GM18505 (cell line): ENCODE measurements around the gene ZNF75A.

Experiments
- ATAC-seq: cut with Tn5 transposase; IDR thresholded peaks from one replicate; pipeline ENCODE4 v1.9.1; 2021; ENCODE audit not compliant: unreplicated experiment
- POLR2A ChIP-seq: IDR thresholded peaks from 4 replicates; pipeline ENCODE4 v1.6.1; 2011; ENCODE audit warnings: borderline replicate concordance; ENCODE audit not compliant: insufficient read depth, insufficient read length; ENCODE audit errors: extremely low read depth

The ZNF75A gene

GRCh38 chr16:3311496-3311895 lies 6.2 kb downstream of the ZNF75A start:
- no peak for TF ChIP-seq POLR2A
- no peak for ATAC-seq

GRCh38 chr16:3317315-3317999 lies 12.2 kb downstream of the ZNF75A start:
- TF ChIP-seq POLR2A = no peak
- no peak for ATAC-seq

GRCh38 chr16:3321816-3322215 lies 16.5 kb downstream of the ZNF75A start:
- TF ChIP-seq POLR2A = no peak
- ATAC-seq = no peak

- no peak for ATAC-seq
- no peak for TF ChIP-seq POLR2A
Measured at GRCh38 chr16:3327514-3327913, 22.2 kb downstream of the ZNF75A start.

- no peak for TF ChIP-seq POLR2A
- no peak for ATAC-seq
Measured at GRCh38 chr16:3328104-3328503, 22.8 kb downstream of the ZNF75A start.

- ATAC-seq = no peak
- TF ChIP-seq POLR2A = no peak
Measured at GRCh38 chr16:3328643-3329042, 23.3 kb downstream of the ZNF75A start.

- ATAC-seq = no peak
- TF ChIP-seq POLR2A = no peak
Measured at GRCh38 chr16:3346041-3346440, 40.7 kb downstream of the ZNF75A start.

GRCh38 chr16:3347586-3347985 lies 42.3 kb downstream of the ZNF75A start:
- TF ChIP-seq POLR2A = no peak
- no peak for ATAC-seq

GRCh38 chr16:3348547-3349167 lies 43.4 kb downstream of the ZNF75A start:
- no peak for TF ChIP-seq POLR2A
- no peak for ATAC-seq

GRCh38 chr16:3349175-3349574 lies 43.9 kb downstream of the ZNF75A start:
- TF ChIP-seq POLR2A = no peak
- no peak for ATAC-seq

GRCh38 chr16:3355589-3355988 lies 50.3 kb downstream of the ZNF75A start, which contains the start of gene OR2C1:
TSS of gene OR2C1 (plus strand) at chr16:3355889. CDS start at chr16:3355941, 52 bp downstream.
- ATAC-seq = no peak
- TF ChIP-seq POLR2A = no peak

- TF ChIP-seq POLR2A = no peak
- ATAC-seq = no peak
Measured at GRCh38 chr16:3356118-3356517, 50.8 kb downstream of the ZNF75A start.

- no peak for ATAC-seq
- TF ChIP-seq POLR2A = no peak
Measured at GRCh38 chr16:3358871-3359270, 53.6 kb downstream of the ZNF75A start.

GRCh38 chr16:3362931-3363330 lies 57.6 kb downstream of the ZNF75A start:
- ATAC-seq = no peak

More at GRCh38 chr16:3362931-3363330, 57.6 kb downstream of the ZNF75A start:
- no peak for TF ChIP-seq POLR2A
